ENCODE data around the gene DND1.

DNA sequence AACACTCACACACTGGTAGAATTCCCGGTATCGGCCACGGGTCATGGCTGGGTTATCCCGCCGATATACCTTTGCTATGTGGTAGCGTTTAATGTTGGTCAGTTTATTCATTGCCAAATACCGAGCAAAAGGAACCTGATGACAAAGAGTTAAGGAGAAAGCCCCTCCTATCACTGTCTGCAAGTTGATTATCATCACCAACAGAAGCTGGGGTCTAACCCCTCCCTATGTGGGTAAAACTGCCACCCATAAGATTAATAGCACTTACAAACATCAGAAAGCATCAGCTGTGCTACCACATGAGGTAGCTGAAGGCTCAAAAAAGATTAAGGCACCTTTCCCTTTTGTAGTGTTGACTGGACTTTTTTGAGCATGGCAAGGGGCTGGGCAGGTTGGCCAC is 5.6 kb upstream of the DND1 start:
- TF ChIP-seq, protein P1, sequence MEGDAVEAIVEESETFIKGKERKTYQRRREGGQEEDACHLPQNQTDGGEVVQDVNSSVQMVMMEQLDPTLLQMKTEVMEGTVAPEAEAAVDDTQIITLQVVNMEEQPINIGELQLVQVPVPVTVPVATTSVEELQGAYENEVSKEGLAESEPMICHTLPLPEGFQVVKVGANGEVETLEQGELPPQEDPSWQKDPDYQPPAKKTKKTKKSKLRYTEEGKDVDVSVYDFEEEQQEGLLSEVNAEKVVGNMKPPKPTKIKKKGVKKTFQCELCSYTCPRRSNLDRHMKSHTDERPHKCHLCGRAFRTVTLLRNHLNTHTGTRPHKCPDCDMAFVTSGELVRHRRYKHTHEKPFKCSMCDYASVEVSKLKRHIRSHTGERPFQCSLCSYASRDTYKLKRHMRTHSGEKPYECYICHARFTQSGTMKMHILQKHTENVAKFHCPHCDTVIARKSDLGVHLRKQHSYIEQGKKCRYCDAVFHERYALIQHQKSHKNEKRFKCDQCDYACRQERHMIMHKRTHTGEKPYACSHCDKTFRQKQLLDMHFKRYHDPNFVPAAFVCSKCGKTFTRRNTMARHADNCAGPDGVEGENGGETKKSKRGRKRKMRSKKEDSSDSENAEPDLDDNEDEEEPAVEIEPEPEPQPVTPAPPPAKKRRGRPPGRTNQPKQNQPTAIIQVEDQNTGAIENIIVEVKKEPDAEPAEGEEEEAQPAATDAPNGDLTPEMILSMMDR (IDR thresholded peaks at IDR 0.05; ENCODE audit: poor library complexity), result no peak
- TF ChIP-seq EZH2 (IDR thresholded peaks at IDR 0.05; ENCODE audit: borderline replicate concordance) (no peak), EZH2phosphoT487 (IDR thresholded peaks at IDR 0.05; ENCODE audit: low read depth, severe bottlenecking, unreplicated experiment) (no peak)
